ENCODE measurements around the gene PSMC5.
"Not testable (repeated sequence)": the region's sequence is repeated elsewhere in the genome, so short reads cannot be mapped to it uniquely, and the experiment has no call there.

PSMC5 gene

DNA sequence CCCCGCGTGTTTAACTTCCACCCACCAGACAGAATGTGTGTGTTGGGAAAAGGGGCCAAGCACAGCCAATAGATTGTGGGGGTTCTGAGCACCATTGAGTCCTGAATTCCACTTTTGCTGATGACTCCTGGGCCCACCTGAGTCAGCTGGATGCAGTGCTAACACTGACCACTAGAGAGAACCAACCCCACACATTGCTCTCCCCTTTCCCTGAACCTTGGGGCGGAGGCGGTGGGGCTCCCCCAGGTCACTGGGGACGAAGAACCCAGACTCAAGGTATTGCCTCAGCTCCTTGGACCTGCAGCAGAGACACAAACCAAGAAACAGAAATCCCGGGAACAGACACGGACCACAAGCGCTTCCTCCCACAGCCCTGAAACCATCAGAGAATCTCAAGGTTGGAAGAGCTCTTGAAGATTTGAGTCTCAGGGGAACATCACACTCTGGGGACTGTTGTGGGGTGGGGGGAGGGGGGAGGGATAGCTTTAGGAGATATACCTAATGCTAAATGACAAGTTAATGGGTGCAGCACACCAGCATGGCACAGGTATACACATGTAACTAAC lies 46.9 kb downstream of the PSMC5 start:
- not testable (repeated sequence) for DNase-seq

DNA sequence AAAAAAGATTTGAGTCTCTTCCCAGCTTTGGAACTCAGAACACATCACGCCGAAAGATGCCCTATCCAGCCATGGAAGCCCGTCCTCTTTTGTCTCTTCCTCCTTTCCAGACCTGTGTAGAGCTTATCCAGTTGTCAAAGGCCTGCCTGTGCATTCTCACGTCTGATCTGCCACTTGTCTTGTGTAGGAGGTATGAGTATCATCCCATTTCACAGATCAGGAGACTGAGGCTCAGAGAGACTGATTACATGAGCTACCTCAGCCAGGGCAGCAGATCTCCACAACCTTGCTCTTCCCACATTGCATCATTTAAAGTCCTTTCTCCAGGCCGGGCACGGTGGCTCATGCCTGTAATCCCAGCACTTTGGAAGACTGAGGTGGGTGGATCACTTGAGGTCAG lies 47.5 kb downstream of the PSMC5 start:
- not testable (repeated sequence) for DNase-seq

DNA sequence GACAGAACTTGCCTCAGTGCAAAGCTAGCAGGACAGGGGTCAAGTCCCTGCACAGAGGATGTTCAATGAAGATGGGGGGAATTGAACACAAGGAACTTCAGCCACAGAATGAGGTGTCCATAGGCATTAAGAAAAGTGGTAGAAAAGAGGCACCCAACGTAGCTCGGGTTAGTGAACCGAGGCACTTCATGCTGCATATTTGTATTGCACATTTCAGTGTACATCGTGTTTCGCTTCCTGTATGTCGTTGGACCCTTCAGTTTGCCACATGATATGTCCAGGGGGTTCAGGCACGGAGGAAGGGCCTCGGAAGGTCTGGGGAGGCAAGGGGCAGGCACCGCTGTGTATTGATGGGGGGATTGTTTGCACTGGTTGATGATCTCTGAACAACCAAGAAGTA lies 51.2 kb downstream of the PSMC5 start:
- not testable (repeated sequence) for DNase-seq

DNA sequence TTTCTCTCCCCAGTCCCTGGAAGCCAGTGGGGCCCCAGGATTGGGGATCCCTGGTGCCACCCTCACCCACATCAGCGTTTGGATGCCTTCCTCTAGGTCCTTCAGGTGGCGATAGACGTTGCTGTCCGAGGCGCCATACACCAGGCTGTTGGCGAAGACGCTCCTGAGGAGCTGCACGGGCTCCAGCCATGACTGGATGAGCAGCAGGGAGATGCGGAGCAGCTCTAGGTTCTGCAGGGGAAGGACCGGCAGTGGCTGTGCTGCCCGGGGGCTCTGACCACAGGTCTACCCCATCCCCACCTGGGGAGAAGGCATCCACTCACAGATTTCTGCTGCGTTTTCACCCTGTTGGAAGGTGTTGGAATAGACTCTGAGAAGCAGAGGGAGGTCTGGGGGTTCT lies 53.5 kb downstream of the PSMC5 start:
- DNase-seq = no peak

DNA sequence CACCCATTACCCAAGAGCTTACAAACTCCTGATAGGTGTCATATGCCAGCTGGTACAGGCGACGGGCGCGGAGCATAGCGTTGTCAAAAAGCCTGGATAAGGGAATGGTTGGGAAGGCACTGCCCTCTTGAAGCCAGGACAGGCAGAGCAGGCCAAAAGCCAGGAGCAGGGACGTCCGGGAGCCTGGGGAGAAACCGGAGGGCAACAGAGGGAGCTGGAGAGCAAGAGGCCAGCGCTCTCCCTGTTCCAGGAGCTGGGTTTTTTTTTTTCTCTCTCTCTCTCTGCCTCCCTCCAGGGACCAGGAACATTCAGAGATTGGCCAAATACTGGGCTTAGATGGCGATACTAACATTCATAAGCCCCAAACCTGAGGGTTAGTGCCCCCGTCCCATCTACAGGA lies 54.1 kb downstream of the PSMC5 start:
- DNase-seq = peak in 1 of 2 experiments; percentile 8

All from NCI-H524 (cell line).